Endometrium (tissue), 2 donors: ENCODE data around the gene LIMS2.

Source experiments
- FAIRE-seq: peaks from 2 replicates; lab custom pipeline; 2012; peaks lifted over from hg19 to GRCh38; lab: Jason Lieb, UNC
- donor health status: control.
- donor health status: control.

Gene LIMS2, protein sequence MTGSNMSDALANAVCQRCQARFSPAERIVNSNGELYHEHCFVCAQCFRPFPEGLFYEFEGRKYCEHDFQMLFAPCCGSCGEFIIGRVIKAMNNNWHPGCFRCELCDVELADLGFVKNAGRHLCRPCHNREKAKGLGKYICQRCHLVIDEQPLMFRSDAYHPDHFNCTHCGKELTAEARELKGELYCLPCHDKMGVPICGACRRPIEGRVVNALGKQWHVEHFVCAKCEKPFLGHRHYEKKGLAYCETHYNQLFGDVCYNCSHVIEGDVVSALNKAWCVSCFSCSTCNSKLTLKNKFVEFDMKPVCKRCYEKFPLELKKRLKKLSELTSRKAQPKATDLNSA

DNA sequence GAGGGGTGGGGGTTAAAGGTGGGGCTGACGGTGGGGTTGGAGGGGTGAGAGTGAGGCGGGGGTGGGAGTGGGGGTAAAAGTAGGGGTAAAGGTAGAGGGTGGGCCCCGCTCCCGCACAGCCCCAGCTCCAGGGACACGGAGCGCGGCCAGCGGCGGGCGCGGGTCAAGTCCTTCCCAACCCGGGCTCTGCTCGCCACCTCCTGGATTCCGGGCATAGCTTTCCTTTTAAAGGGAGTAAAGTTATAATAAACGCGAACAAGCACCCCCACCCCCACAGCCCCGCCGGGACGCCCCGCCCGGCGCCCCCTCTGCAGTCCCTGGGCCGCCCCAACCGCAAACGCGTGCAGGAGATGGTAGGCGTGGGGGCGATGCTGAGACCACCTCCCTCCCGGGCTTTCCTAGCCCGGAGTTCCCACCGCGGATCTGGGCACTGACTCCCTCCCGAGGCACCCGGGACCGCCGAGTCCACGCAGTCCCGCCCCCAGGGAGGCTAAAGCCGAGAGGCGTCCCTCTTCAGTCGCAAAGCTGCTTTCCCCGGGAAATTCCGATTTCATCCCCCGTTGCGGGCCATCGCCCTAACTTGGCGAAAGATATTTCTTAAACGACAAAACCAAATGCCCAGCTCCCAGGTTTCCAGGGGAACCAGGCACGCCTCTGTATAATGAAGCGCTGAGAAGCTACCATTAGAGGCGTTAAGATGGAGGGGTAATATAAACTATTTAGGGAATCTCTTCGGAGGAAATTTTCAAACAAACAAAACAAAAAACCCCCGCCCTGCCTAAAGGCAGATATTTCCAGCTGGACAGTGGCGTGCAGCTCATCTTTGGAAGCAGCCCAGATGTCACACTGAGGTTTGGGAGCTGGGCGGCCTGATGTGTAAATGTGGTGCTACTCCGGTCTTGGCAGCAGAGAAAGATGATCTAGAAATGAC, at the start of gene LIMS2:
LIMS2 (minus strand) TSS at position 200 of the 931 bp plus-strand sequence. CDS start 506 bp downstream, outside the sequence.
- no peak for FAIRE-seq

DNA sequence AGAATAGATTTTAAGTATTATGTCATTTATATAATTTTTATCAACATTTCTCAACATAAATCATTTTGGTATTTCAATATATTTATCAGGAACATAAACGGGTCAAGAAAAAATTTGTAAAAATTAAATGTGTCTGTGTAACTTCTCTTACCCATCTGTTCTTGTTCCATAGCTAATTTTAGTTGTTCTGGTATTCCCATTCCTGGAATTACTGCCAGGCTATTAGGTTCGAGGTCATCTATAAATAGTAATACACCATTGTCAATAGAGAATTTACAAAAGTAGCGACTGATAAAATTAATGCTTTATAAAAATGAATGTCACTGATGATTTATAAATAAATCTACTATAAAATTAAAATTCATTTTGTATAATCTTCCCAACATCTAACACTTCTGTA, 47.5 kb upstream of the LIMS2 start:
- FAIRE-seq: no peak

DNA sequence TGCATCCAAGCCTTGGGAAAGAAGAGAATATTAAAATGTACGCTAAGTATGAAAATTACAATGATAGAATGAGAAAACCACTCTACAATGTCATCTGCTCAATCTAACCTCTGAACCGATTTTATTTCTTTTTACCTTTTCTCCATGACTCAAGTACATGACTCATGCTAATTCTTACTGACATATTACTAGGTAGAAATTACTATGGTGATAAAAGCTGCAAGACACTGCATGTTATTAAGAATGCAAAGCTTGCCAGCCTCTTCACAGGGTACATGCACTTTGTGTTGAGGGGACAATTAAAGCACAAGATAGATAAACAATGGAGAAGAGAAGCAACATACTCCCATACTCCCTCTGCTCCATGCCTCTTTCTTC, 46.6 kb upstream of the LIMS2 start:
- FAIRE-seq: no peak

DNA sequence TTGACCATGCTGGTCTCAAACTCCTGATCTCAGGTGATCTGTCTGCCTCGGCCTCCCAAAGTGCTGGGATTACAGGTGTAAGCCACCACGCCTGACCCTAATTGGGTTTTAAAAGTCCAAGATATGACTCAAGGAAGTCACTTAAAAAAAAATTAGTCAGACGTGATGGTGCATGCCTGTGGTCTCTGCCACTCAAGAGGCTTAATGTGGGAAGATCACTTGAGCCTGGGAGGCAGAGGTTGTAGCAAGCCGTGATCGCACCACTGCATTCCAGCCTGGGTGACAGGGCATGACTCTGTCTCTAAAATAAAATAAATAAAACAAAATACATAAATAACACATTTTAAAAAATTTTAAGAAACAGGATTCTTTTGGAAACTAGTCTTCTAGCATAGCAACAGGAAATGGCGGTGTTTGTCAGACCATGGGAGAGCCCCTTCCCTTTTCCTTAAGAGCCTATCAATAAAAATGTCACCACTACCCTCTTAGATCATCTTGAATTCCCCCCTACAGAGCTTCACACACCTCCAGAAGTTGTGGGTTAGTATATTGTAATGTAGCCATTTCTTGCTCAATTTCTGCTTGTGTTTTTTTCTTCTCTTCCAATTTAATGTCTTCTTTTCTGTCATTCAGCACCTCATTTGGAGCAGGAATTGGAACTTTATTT, 46.1 kb upstream of the LIMS2 start:
- FAIRE-seq: no peak

DNA sequence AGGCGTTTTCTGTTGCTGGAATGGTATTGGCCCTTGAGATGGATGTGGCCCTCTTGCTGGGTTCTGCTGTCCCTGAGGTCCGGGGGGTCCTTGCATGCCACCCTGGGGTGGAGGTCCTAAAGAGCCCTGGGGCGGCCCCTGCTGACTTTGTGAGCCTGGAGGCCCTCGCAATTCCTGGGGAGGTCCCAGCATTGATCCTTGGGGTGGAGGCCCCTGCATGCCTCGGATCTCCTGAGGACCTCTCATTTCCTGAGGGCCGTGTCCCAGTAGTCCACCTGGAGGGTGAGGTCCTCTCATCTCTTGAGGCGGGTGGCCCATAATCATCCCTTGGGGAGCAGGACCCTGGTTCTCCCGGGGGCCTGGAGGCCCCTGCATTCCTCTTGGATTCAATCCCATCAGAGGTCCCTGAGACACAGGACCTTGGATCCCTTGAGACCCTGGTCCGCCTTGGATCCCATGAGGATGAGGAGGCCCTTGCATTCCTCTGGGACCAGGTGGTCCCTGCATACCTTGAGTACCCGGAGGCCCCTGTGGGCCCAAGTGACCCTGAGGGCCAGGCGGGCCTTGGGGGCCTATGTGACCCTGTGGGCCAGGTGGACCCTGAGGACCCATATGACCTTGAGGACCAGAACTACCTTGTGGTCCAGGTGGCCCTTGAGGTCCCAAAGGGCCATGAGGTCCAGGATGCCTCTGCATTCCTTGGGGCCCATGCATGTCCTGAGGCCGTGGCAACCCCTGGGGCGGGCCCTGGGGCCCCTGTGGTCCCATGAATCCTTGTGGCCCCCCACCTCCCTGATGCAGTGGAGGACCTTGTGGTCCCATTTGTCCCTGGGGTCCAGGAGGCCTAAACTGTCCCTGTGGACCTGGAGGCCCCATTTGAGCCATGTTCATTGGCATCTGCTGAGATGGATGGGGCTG, 44.2 kb upstream of the LIMS2 start:
- no peak for FAIRE-seq

DNA sequence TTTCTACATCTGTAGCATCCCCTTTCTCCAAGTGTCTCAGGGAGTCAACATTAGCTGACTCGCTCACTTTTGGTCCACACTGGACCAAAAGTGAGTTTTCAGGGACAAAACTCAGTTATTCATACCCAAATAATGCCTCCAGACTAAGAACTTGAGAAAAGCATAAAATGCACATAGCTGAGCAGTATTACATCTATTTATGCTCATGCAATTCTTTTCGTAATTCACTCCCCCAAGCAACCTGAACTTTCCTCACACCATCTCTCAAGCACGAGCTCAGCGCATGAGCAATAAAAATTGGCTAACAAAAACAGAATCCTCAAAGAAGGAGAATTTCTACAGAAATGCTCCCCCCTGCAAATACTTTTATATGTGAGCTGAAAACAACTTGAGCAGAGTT, 42.9 kb upstream of the LIMS2 start:
- FAIRE-seq: no peak

DNA sequence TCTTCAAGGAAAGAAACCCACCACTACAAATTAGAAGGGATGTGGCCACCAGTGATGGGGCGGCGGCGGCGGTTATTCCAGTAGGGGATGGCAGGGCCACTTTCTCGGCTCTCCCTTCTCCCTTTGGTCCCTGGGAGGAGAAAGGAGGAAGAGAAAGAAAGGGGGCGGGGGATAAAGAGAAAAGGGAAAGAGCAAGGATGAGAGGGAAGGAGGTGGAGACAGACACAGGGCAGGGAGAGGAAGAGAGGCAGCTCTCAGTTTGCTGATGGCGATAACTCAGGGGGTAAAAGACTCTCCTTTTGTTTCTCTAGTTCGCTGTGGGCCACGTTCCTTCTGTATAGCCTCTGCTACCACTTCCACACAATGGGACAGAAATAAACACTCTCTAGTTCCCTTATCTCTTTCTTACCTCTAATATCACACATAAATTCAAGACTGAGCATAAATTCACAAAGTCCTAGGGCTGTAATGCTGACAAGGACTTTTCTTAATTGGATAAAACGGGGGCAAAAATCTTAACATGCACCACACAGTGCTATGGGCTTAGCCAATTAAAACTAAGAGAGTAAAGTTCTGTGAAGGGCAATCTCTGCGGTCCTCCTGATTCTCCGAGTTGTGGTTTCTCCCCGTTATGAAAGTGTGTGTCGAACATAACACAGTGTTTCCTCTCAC, 40.6 kb upstream of the LIMS2 start:
- no peak for FAIRE-seq

DNA sequence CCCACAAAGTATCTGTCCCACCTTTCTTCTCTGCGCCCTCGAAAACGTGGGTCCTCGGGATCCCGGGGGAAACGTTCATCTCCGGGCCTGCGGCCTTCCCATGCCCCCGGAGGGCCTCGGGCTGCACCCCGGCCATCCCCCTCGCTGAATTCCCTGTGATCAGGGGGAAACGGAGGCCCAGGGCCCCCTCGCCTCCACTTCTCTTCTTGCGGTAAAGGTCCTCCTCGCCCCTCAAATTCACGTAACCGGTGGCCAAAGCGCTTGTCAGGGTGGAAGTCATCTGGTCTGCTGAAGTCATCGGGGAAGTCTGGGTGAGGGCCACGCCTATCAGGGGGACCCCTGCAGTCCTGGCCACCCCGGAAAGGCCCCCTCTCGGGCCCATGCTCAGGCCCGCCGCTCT, 38.2 kb upstream of the LIMS2 start:
- FAIRE-seq: no peak

DNA sequence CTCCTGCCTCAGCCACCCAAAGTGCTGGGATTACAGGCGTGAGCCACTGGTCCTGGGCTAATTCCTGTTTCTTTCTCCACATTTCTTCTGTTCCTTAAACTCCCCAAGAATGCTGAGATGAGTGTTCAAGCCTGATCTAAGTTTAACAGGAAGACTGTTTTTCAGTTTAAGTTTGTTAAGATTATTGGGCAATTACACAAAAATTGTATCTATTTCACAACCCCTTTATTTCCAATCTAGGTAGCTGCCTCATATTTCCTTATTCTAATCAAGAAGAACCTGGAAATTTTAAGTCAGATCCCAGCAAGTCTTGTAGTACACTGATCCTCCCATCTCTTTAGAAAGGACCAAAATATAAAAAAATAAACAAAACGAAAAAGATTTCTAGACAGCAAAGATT, 37.7 kb upstream of the LIMS2 start:
- FAIRE-seq: no peak

DNA sequence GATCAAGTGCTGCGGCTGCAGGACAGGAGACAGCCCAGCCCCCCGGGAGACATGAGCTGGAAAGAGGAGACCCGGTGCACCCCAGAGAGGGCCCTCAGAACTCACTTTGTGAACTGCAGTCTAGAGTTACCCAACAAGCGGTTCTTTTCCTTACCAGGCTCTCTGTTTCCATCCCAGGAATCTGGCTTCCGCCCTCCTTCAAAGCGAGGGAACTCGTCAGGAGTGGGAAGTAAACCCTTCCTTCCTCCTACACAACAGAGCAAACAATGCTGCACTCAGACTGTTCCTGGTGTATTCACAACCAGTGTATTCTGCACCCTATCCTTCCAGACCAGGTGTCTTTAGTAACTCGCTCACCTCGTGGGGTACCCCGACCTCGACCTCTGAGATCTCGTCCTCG, 34.0 kb upstream of the LIMS2 start:
- no peak for FAIRE-seq

DNA sequence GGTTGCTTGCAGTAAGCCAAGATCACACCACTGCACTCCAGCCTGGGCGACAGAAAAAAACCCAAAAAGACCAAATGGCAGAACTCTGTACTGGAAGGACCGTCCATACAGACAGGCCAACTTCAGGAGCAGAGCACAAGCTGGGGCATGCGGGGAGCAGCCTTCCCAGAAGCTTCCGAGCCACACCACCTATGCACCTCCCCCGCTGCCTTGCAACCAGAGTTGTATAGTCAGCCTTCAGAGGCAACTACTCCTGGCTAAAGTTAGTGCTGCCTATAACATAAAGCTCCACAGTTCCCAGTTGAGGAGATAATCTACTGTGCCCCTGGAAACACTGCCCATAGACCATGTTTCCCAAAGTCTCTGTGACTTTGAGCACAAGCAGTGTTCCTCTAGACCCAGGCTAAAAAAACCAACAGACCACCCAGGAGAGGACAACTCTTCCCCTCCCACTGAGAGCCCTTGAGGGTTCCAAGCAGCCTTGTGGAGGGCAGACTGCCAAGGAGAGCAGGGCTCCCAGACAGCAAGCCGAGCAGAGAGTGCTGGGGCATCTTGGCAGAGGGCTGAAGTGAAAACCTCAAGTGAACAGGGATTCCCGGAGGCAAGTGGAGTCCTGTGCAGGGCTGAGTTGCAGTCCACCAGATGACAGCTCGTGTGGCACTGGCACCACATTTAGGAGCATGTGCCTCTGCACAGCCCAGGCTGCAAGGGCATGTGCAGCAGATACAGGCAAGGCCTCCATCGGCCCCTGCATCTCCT, 32.7 kb upstream of the LIMS2 start:
- no peak for FAIRE-seq

DNA sequence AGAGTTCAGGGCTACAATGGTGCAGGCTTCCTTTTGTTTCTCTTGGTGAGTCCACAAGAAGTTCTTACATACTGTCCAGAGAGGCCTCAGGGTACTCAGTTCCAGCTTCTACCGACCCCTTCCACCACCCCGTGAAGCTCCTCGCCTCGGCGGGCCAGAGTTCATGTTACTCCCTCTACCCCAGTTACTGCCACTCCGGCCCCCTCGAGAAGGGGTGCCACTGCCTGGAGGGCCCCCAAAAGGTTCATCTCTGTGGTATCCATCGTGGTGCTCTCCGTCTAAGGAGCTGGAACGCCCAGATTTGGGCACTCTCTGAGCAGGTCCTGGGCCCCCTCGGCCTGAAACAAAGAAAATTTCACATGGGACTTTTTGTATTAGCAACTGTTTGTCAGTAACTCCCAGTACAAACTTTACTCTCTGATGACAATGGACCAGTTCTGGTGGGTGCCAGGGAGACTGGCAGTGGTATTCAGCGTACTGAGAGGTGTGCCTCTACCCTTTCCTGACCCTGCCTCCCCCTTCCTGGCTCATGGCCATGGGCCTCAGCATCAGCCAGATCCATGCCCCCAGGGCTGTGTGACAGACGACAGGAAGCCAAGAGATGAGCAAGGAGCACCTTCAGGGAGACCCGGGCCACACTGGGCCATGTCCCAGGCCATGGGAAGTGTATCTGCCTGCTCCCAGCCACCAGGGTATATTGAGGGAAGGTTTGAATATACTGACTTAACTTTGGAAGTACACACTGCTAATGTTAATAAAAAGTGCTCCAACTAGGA, 31.1 kb upstream of the LIMS2 start:
- FAIRE-seq: no peak

DNA sequence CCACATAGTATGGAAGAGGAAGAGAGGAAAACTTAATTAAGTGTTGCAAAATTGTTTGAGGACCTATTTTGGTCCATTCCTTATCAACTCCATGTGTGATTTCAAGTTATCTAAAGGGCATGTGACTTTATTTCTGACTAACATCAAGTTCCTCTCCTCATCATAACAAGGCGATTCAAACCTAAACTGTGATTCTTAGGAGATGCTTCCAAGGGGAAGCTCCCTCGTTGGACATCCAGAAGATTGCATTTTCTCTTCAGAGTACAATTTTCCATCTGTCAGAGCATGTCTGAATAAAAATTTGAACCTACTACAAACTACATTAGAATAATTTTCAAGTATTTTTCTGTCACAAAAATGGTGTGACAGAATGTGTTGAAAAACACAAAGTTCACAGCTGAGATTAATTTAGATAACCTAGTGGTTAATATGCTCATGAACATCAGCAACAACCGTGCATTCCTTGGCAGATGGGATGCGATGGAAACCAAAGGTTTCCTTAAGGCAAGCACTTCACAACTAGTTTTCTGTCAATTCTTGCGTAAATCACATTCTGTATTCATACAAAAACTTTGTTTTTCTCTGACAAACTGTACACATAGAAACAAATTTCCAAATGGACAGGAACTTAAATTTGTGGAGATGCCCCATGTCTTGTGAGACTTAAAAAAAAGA, 30.2 kb upstream of the LIMS2 start:
- no peak for FAIRE-seq

DNA sequence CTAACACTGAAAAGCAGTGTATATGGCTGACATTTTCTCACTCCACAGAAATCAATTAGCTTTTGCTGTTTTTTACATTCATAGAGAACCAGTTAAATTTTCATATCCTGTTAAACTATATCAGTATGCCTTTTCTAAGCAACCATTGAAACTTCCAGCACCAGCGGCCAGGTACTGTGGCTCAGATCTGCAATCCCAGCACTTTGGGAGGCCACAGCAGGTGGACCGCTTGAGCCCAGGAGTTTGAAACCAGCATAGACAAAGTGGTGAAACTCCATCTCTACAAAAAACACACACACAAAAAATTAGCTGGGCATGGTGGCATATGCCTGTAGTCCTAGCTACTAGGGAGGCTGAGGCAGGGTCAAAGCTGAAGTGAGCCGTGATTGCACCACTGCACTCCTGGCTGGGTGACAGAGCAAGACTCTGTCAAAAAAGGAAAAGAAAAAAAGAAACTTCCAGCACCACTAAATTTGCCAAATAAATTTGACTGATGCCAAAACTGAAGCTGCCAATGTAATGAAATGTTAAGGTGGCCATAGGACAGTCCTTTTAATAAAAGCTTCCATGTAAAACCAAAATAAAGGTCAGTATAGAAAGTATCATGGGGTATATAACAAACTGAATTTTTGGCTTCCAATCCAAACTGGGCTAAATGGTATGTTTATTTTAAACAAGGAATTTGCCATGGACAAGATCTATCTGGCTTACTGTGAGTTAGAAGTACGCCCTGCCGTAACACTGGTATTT, 29.5 kb upstream of the LIMS2 start:
- FAIRE-seq: no peak

DNA sequence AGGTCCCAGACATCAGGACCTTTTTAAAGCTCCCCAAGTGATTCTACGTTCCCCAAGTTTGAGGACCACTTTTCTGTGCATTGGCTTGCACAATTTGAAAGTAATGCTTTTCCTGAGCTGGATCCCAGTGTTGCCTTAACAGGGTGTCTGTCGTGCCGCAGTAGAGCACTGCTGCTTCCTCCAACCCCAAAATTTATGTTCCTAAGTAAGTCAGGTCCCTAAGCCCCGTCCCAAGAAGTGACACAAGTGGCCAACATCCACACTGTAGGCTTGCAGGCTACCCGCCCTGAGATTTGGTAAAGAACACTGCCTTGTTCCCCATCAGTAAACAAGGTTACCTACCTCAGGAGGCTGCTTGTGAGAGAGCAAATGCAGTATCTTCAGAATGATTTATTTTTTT, 28.0 kb upstream of the LIMS2 start:
- FAIRE-seq: no peak

DNA sequence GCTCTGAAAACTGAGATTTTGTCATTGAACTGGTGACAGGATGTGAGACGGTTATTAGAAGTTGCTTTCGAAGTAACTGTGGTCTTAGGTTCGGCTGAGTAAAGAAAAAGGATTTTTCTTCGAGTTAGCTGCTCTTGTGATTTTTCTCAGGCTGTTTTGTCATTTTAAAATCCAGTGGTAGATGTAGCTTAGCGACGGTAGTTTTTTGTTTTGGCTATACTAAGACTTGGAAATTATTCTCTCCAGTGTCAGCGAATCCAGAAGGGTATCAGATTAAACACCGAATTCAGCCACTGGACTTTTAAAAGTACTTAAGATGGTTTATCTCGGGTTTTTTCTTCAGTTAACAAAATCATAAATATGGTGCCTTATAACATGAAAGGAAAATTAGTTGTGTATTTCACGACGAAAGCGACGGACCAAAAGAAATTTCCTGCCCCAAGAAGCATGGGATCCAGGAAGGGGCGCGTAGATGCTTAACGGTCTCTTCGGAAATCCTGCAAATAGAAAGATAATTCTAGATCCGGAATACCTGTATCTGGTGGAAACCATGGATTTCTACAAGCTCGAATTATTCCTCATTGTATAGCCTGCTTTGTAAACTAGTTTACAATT, 27.2 kb upstream of the LIMS2 start:
- no peak for FAIRE-seq

DNA sequence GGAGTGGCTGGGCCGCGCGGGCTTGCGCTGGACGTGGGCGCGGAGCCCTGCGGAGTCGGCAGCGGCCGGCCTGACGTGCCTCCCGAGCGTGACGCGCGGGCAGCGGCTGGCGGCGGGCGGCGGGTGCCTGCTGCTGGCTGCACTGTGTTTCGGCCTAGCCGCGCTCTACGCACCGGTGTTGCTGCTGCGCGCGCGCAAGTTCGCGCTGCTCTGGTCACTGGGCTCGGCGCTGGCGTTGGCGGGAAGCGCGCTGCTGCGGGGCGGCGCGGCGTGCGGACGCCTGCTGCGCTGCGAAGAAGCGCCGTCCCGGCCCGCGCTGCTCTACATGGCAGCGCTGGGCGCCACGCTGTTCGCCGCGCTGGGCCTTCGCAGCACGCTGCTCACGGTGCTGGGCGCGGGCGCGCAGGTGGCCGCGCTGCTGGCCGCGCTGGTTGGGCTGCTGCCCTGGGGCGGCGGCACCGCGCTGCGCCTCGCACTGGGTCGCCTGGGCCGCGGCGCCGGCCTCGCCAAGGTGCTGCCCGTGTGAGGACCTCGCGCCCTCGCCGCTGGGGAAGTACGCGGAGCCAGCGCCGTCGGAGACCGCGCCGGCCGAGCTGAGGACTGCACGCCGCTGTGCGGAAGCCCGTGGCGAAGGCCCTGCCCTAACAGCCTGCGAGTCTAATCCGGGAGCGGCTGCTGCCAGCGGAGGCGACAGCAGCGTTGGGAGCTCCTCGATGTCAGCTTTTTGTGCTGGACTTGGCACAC, 26.5 kb upstream of the LIMS2 start:
- FAIRE-seq: no peak
